ENCODE results near the gene MRPS27.

The MRPS27 gene

GRCh38 chr5:72268260-72268659 lies 51.8 kb downstream of the MRPS27 start:
- H3K27ac ChIP-seq (replicated peaks): no peak overlapping the region
- no peak overlapping the region for H3K4me3 ChIP-seq (replicated peaks; ENCODE audit: insufficient read depth, low read length)
- no peak for TF ChIP-seq REST (IDR thresholded peaks at IDR 0.05; ENCODE audit: insufficient replicate concordance, low read depth)
- TF ChIP-seq SPI1 (IDR thresholded peaks at IDR 0.05; ENCODE audit: borderline replicate concordance, low read depth): no peak
- TF ChIP-seq CTCF (IDR thresholded peaks at IDR 0.05; ENCODE audit: insufficient read depth, low read length): no peak
- no peaks in the 10 kb centered on the region for H3K27me3 ChIP-seq (ENCODE audit: insufficient read depth, poor library complexity, severe bottlenecking)
- DNase-seq (ENCODE audit: low read depth in 1 of 2, low spot score in 1 of 2): no peak

GRCh38 chr5:72267685-72268084 lies 52.4 kb downstream of the MRPS27 start:
- DNase-seq (ENCODE audit: low read depth in 1 of 2, low spot score in 1 of 2): no peak
- no peaks in the 10 kb centered on the region for H3K27me3 ChIP-seq (ENCODE audit: insufficient read depth, poor library complexity, severe bottlenecking)
- no peak overlapping the region for H3K4me3 ChIP-seq (replicated peaks; ENCODE audit: insufficient read depth, low read length)
- TF ChIP-seq CTCF (IDR thresholded peaks at IDR 0.05; ENCODE audit: insufficient read depth, low read length): no peak
- no peak overlapping the region for H3K27ac ChIP-seq (replicated peaks)

- no peaks in the 10 kb centered on the region for H3K27me3 ChIP-seq (ENCODE audit: insufficient read depth, poor library complexity, severe bottlenecking)
- DNase-seq (ENCODE audit: low read depth in 1 of 2, low spot score in 1 of 2): no peak
- no peak overlapping the region for H3K4me3 ChIP-seq (replicated peaks; ENCODE audit: insufficient read depth, low read length)
- TF ChIP-seq REST (IDR thresholded peaks at IDR 0.05; ENCODE audit: insufficient replicate concordance, low read depth): no peak
- no peak for TF ChIP-seq SPI1 (IDR thresholded peaks at IDR 0.05; ENCODE audit: borderline replicate concordance, low read depth)
- no peak for TF ChIP-seq GABPA (IDR thresholded peaks at IDR 0.05; ENCODE audit: low read depth)
- TF ChIP-seq POLR2AphosphoS5 (IDR thresholded peaks at IDR 0.05; ENCODE audit: low read depth): no peak
- no peak for TF ChIP-seq CTCF (IDR thresholded peaks at IDR 0.05; ENCODE audit: insufficient read depth, low read length)
- H3K27ac ChIP-seq (replicated peaks): no peak overlapping the region
Observed at GRCh38 chr5:72266862-72267261, 53.2 kb downstream of the MRPS27 start.

GRCh38 chr5:72265032-72265877 lies 54.8 kb downstream of the MRPS27 start:
- H3K4me3 ChIP-seq (replicated peaks; ENCODE audit: insufficient read depth, low read length): no peak overlapping the region
- TF ChIP-seq GABPA (IDR thresholded peaks at IDR 0.05; ENCODE audit: low read depth): no peak
- no peak for TF ChIP-seq POLR2AphosphoS5 (IDR thresholded peaks at IDR 0.05; ENCODE audit: low read depth)
- TF ChIP-seq REST (IDR thresholded peaks at IDR 0.05; ENCODE audit: insufficient replicate concordance, low read depth): no peak
- TF ChIP-seq SPI1 (IDR thresholded peaks at IDR 0.05; ENCODE audit: borderline replicate concordance, low read depth): no peak
- no peak for TF ChIP-seq CTCF (IDR thresholded peaks at IDR 0.05; ENCODE audit: insufficient read depth, low read length)
- H3K27ac ChIP-seq (replicated peaks): no peak overlapping the region
- H3K27me3 ChIP-seq (ENCODE audit: insufficient read depth, poor library complexity, severe bottlenecking): no peaks in the 10 kb centered on the region
- DNase-seq (ENCODE audit: low read depth in 1 of 2, low spot score in 1 of 2): no peak
